Activated CD8-positive, alpha-beta memory T cell treated with anti-CD3 and anti-CD28 coated beads for 48 hours (primary cell): ENCODE results near the gene PPM1F.
"Not testable (repeated sequence)": the region's sequence is repeated elsewhere in the genome, so short reads cannot be mapped to it uniquely, and the experiment has no call there.

Experiments used
- DNase-seq, 3 experiments: peaks; one replicate each; pipeline ENCODE4 v3.0.0-alpha.2; 2020; ENCODE audit warnings: low read depth in 2 of 3, low spot score in 2 of 3

The PPM1F gene

DNA sequence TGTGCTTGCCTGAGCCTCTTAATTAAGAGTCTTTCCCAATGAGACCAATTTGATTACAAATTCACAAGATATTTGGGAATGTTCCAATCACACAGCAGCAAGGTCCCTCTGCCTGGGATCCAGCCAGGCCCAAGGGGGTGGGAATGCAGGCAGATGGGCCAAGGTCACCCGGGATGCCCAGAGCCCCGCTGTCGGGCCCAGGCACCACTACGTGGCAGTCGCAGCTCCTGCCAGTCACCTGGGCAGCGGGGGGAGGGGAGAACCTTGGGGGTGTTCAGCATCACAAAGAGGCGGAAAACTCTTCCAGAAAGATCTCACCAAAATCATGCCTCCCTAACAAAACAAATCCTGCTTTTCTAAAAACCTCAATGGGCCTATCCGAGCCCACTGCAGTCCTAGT lies 30.9 kb downstream of the PPM1F start:
- DNase-seq, result no peak

DNA sequence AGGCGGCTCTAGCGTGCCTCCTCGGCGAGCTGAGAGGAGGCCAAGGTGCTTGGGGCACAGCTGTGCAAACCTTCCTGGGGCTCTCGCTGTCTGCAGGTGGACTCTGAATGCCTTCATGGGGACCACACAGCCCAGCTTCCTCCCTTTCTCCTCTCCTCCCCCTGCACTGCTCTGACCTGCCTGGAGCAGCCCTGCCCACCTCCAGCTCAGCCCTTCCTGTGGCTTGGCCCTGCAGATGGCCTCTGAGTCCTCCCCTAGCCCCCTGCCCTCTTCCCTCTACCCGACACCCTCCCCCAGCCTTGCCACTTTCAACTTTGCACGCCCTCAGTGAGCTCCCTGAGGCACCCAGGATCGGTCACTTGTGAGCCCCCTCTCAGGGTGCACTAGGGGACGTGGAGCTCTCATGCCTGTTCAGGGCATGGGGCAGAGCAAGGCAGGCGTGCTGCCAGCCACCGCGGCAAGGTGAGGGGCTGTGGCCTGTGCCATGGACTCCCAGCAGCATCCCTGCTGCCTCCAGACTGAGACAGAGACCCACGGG lies 31.4 kb downstream of the PPM1F start:
- DNase-seq, result no peak

DNA sequence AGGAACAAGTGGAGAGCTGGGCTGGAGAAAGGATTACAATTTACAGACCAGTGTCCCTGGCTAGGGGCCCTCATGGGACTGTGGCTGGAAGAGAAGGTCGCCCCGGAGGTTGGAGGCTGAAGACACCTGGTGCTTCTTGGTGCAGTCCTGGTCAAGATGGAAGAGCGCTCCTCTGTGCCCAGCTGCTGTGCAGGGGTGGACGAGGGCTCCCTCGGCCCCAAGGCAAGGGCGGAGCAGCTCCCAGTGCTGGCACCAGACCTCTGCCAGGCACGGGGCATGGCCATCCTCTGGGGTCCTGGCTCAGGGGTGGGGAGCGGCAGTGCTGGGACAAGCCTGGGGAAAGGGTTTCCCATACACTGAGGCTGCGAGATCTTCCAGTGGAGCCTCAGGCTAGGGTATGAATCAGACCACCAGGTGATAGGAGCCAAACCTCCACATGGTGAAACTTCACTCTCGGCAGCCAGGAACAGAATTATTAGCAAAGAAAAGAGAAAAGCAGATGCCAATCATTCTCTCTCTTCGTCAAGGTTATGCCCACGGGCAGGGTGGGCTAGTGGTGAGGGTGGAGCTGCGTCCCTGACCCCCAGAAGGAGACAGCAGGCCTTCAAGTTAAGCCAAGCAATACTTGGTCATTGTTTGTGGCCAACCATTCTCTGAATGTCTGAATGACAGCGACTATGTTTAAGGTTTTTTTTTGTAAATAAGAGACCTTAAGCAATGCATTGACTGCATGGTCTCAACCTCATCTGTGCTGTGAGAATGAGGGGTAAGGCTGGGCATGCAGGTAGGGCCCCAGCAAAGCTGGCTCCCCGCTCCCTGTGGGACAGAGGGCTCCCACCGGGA lies 32.1 kb downstream of the PPM1F start:
- no peak for DNase-seq

DNA sequence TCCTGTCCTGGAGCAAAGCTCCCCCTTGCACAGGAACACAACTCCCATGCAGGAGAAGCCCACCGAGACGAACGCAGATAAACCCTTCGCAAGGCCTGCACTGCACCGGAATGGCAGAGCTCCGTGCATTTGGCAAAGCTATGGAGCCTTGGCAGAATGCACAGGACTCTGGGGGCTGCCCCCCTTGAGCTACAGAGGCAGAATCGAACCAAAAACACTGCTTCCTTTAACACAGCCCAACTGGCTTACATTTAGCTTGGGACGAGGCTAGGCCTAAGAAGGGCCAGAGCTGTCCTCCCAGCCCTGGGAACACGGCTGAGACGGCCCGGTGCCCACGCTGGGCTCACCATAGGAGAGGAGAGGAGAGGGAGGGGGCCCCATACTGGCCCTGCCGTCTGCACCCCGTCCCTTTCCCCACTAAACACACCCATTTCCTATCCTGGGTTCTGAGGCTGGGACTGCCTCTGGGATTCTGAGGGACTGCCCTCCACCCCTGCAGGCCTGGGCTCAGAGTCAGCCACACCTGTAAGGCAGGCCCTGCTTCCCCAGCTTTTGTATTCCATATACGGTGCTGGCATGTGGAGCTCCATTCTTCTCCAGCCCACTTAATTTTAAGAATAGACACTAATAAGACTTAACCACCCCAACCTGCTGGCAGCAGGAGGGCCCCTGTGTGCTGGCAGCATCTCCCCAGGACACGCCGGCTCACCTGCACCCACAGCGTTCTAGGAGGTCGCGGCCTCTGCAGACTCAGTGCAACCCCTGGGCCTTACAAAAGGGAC lies 32.9 kb downstream of the PPM1F start:
- no peak for DNase-seq

DNA sequence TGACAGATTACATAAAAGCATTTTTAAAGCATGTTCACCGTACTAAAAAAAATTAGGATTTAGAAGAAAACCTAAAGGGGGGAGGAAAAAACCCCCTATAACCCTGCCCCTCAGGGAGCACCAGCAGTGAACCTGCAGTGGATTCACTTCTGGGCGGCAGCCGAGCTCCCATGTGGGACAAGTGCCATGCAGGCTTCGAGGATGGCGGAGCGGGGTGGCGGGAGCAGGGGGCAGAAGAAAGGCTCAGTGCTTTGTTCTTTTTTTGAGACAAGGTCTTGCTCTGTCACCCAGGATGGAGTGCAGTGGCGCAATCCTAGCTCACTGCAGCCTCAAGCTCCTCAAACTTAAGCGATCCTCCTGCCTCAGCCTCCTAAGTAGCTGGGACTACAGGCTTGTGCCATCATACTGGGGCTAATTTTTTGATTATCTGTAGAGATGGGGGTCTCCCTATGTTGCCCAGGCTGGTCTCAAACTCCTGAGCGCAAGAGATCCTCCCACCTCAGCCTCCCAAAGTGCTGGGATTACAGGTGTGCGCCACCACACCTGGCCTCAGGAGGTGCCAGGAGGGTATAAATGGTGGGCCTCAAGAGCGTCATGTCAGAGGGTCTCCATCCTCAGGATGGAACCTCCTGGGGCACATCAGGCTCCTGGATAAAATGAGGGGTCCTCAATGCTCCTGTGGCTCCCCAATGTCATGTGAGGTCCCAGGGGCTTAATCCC lies 34.0 kb downstream of the PPM1F start:
- DNase-seq, result no peak

DNA sequence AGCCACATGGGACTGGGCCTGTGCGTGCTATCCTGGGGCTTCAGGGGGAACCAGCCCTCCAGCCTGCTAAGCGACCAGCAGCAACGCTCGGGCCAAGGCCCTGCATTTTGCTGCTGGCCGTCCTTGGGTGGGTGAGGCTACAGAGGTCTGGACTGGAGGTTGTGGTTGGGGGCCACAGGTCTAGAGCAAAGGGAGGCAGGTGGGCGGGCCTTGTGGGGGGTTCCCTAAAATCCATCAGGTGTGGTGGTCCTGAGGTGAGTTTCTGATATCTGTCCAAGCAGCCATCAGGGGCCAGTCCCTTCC lies 34.7 kb downstream of the PPM1F start:
- no peak for DNase-seq

DNA sequence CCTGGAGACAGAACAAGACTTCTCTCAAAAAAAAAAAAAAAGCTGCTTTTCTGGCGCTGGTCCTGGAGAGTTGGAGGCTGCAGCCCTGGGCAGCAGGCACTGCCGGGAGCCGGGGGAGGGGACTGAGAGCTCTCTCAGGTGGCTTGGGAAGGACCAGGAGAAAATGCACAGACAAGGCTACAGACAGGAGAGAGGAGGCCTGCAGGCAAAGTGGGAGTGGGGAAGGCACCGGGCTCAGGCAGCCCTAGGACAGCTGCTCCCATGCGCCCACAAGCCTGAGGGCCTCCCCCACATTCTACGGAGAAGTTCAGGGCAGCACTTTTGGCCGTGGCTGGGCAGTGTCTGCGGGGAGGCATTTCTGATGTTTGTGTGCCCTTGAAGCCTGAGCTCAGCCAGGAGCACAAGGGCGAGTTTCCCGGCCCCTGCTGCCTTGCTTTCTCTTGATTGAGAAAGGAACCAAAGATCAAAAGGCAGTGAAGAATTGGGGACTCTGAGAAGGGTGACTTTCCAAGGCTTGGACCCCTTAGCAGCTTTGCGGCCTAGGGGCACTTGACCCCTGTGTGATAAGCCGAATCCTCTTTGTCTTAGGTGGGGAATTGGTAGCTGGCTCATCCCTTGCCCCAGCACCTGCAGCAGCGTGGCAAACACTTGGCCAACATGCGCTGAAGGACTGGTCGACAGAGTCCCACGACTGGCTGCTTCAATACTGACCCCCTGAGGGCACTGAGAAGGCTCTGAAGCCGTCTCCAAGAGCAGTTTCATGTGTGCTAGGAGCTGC lies 35.3 kb downstream of the PPM1F start:
- no peak for DNase-seq

DNA sequence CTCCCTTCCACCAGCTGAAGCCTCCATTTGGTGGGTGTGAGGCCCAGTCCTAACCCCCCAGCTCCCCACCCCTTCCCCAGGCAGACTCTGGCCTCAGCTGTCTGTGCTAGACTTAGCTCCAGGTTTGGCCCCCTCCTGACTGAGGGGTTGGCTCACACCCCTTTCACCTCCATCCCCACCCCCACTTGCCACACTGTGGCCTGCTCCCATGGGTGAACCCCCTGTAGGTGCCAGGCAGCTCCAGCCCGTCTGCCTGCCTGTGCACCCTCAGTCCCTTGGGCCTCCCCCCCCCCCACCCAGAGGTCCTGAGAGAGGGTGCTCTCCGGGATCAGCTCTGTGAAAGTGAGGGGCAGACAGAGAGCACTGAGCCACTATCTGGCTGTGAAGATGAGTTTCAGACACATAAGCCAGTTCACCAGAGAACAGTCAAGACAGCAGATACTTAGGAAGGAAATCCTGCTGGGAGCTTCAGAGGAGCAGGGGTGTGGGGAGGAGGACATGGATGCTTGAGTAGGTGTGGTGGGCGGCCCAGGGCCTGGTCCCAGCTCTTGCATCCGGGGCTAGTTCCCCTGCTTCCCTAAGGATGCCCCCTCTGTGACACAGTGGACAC lies 36.2 kb downstream of the PPM1F start:
- no peak for DNase-seq

DNA sequence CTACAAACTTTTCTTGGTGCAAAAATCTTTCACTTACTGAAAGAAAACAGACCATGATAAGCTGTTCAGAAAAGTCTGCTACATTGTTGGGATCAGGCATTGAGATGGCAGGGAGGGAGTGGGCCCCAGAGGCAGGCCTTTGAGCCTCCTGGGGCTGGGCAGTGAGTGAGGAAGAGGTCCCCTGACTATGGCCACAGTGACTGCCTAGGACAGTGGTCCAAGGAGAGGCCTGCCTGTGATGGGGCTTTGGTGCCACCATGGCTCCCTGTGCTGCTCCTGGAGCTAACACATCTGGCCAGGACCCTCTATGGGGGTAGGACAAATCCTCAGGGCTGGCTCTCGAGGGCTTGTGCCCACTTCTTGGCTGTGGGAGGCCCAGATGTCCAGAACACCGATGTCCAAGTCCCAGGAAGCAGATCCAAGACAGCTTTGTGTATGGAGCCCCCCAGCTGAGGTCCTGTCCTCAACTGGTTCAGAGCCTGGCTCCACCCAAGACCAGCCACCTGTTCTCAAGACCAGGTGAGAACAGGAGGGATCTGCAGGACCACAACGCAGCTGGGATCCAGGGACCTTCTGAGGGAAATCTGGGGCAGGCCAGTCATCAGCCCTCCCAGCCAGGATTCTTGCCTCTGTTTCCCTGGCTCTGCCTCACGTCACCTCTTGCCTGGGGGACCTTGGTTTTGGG lies 36.9 kb downstream of the PPM1F start:
- DNase-seq, result no peak

DNA sequence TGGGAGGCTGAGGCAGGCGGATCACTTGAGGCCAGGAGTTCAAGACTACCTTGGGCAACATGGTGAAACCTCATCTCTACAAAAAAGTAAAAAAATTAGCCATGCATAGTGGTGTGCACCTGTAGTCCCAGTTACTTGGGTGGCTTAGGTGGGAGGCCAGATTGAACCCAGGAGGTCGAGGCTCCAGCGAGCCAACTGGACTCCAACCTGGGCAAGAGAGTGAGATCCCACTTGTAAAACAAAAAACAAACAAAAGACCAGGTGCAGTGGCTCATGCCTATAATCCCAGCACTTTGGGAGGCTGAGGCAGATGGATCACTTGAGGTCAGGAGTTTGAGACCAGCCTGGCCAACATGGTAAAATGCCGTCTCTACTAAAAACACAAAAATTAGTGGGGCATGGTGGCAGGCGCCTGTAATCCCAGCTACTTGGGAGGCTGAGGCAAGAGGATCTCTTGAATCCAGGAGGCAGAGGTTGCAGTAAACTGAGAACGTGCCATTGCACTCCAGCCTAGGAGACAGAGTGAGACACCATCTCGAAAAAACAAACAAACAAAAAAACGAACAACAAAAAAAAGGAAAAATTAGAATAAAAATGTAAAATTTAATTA lies 38.5 kb downstream of the PPM1F start:
- DNase-seq, result not testable (repeated sequence)

DNA sequence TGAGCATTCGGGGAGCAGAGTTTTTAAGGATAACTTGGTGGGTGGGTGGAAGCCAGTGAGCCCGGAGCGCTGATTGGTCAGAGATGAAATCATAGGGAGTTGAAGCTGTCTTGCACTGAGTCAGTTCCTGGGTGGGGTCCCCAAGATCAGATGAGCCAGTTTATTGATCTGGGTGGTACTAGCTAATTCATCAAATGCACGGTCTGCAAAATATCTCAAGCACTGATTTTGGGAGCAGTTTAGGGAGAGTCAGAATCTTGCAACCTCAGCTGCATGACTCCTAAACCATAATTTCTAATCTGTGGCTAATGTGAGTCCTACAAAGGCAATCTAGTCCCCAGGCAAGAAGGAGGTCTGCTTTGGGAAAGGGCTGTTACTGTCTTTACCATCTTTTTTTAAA lies 42.3 kb downstream of the PPM1F start:
- not testable (repeated sequence) for DNase-seq

DNA sequence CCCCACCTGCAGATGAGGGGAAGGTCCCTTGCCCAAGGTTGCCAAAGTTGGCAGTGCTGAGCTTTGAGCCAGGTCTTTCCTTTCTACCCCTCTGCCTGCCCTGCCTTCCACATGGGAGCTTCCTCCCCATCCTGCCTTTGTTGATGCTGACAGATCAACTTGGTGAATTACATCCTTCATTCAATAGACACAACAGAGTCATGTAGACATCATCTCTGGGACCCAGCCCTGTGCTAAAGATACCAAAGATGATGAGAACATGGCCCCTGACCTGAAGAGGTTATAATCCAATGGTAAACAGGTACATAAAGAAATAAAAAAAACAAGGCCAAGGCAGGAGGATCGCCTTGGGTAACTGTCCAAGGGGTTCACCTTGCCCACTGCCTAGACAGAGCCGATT lies 42.8 kb downstream of the PPM1F start:
- DNase-seq, result no peak

DNA sequence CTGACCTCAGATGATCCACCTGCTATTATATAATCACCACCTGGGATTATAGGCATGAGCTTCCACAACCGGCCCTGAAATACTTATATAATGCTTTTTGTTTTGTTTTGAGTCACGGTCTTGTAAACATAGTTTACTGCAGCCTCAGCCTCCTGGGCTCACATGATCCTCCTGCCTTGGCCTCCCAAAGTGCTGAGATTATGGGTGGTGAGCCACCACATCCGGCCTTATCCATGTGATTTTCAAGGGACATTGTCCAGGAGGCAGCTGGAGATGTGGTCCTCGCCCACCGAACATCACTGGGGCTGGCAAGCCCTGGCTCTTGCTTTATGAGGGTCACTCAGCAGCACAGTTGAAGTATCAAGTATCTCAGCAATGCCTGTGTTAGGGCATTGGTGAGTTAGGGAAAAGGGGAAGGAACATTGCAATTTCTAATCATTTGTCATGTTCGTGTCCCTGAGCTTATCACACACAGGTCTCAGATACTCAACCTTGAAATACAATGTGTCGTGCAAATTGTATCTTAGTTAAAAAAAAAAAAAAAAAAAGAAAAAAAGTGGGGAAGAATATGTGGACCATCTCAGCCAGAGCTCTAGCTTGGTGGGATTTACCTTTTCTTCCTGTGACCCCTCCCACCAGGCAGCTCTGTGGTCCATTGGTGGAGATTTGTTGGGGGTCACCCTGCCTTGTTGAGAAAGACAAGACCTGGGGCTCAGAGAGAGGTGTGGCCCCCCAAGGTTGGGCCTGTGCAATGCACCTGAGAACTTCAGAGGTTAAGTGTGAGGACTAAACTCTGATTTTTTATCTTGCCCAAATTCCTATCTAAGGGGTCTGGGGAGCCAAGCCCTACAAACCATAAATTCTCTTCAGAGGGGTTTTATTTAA lies 44.8 kb downstream of the PPM1F start:
- DNase-seq, result no peak

DNA sequence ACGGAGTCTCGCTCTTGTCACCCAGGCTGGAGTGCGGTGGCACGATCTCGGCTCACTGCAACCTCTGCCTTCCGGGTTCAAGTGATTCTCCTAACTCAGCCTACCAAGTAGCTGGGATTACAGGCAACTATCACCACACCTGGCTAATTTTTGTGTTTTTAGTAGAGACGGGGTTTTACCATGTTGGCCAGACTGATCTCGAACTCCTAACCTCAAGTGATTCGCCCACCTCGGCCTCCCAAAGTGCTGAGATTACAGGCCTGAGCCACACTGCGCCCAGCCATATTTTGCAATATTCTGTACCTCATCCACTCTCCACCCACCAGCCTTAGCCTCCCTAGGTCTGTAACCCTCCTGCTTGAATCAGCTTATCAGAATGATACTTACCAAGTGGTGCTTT lies 47.4 kb downstream of the PPM1F start:
- not testable (repeated sequence) for DNase-seq

DNA sequence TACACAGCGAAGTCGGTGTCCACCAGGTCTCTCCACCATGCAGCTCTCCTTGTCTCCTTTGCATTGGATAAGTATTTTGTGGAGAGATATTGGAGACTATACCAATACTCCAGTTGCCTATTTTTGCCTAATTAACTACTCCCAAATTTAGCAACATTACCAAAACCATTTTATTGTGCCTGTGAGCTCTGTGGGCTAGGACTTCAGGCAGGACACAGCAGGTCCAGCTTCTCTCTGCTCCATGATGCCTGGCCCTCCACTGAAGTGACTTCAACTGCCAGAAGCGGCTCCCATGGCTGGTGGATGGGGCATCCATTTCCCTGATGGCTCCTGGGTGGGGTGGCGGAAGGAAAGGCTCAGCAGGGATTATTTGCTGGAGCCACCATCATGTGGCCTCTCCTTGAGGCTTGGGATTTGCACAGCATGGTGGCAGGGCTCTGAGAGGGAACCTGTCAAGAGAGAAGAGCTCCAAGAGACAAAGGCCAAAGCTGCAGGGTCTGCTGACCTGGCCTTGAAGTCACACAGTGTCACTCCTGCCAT lies 48.3 kb downstream of the PPM1F start:
- DNase-seq, result no peak

DNA sequence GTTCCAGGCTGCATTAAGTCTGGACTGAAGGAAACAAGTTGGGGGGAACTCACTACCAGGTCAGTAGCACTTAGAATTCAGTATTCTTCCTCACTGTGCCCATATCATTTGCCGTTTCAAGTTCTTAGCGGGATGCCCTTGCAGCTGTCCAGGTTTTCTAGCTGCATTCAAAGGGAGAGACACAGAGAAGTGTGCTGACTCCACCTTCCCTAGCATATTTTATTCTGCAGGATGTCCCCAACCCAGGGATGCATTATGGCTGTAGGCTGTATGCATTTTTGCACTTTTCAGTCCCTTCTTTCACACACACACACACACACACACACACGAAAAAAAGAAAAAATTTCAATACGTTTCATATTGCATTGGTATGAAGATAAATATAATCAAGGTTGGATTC lies 49.4 kb downstream of the PPM1F start:
- no peak for DNase-seq

DNA sequence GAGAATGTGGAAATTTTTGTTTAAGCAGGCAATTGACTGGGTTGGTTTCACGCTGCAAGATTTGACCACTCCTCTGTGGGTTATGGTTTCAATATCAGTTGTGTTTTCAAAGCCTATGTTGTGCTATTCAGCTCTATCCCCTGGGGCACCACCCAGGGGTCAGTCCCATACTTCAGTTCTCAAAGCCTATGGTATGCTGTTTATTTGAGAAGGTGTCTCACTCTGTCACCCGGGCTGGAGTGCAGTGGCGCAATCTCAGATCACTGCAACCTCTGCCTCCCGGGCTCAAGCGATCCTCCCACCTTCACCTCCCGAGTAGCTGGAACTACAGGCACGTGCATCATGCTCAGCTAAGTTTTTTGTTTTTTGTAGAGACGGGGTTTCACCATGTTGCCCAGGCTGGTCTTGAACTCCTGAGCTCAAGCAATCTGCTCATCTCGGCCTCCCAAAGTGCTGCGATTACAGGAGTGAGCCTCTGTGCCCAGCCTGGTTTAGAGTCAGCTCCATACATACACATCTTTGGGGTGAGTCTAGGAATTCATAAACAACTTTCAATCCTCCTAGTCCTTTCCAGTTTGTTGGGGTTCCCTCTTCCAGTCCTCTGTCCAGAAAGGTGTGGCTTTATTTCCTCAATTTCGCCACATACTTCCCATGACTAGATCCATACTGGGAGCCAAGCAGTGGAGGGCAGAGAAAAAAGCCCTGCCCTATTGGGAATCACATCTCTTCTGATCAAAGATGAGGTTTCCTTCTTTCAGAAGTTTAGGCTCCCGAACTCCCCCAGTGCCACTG lies 50.2 kb downstream of the PPM1F start:
- DNase-seq, result no peak
